ENCODE results near the gene GRIK4. TPM values are rescaled to one million over a fixed set of nuclear protein-coding genes. Genes with fewer than 3 reads are reported as not detected.
A peak's percentile ranks its signal among the peaks of the same experiment; 100 is the strongest.
"Not testable (repeated sequence)": the region's sequence is repeated elsewhere in the genome, so short reads cannot be mapped to it uniquely, and the experiment has no call there.

The GRIK4 gene
- total RNA-seq, 1 experiment from 2014 or later: 3.3 TPM

GRCh38 chr11:121008551-121008950 lies 497.0 kb downstream of the GRIK4 start (continued):
- no peak for TF ChIP-seq ZNF532 (CRISPR knock-in tag; IDR thresholded peaks at IDR 0.05; ENCODE audit: borderline replicate concordance)

GRCh38 chr11:121012091-121012490 lies 500.5 kb downstream of the GRIK4 start:
- POLR2A ChIA-PET: no interaction called here
- H3K27me3 Mint-ChIP-seq (ENCODE audit: low read depth): no peaks in the 10 kb centered on the region
- H3K4me1 Mint-ChIP-seq: peaks cover 12% of the 10 kb centered on the region
- no peak overlapping the region for H3K27ac Mint-ChIP-seq
- CTCF ChIA-PET: no interaction called here
- ATAC-seq (0 out of 2 replicates have a peak, but pooled peaks have one; percentile 26), DNase-seq (ENCODE audit: low spot score) (no peak)
- peaks cover 20% of the 10 kb centered on the region for H3K9me3 Mint-ChIP-seq
- TF ChIP-seq ATF2 (CRISPR knock-in tag; IDR thresholded peaks at IDR 0.05; ENCODE audit: borderline replicate concordance, low read depth): no peak
- TF ChIP-seq TEAD4 (CRISPR knock-in tag; IDR thresholded peaks at IDR 0.05): no peak
- TF ChIP-seq TP53 (CRISPR knock-in tag; IDR thresholded peaks at IDR 0.05): no peak
- no peak for TF ChIP-seq TCF7 (CRISPR knock-in tag; IDR thresholded peaks at IDR 0.05; ENCODE audit: low read depth)
- TF ChIP-seq ATF3 (CRISPR knock-in tag; conservative IDR thresholded peaks at IDR 0.05): no peak
- TF ChIP-seq FOXP4 (CRISPR knock-in tag; IDR thresholded peaks at IDR 0.05): no peak
- no peak for TF ChIP-seq TEAD1 (CRISPR knock-in tag; IDR thresholded peaks at IDR 0.05)
- no peak overlapping the region for H3K4me3 Mint-ChIP-seq
- H3K36me3 Mint-ChIP-seq: no peaks in the 10 kb centered on the region

- DNase-seq (ENCODE audit: low spot score) (no peak), ATAC-seq (no peak)
- ChIA-PET POLR2A (no interaction called here), CTCF (no interaction called here)
- Mint-ChIP-seq H3K4me1 (no peaks in the 10 kb centered on the region), H3K4me3 (no peak overlapping the region), H3K27me3 (ENCODE audit: low read depth) (no peaks in the 10 kb centered on the region), H3K27ac (no peak overlapping the region), H3K36me3 (no peaks in the 10 kb centered on the region), H3K9me3 (peaks cover 7% of the 10 kb centered on the region; the same call in 1 of the 2 replicates)
- no peak for TF ChIP-seq CBFB (CRISPR knock-in tag; IDR thresholded peaks at IDR 0.05; ENCODE audit: low read depth)
These were observed 507.2 kb downstream of the GRIK4 start for GRCh38 chr11:121018746-121019145.

- DNase-seq (ENCODE audit: low spot score); H3K27me3 Mint-ChIP-seq (ENCODE audit: low read depth); POLR2A ChIA-PET; H3K36me3 Mint-ChIP-seq; CTCF ChIA-PET; H3K4me3 Mint-ChIP-seq; ATAC-seq; H3K9me3 Mint-ChIP-seq; H3K27ac Mint-ChIP-seq: not testable (repeated sequence)
- H3K4me1 Mint-ChIP-seq: peaks cover 12% of the 10 kb centered on the region
These were observed 510.2 kb downstream of the GRIK4 start for GRCh38 chr11:121021718-121022117.

Data from WTC11 (cell line).